ENCODE results near the gene ATAD1.

- TF ChIP-seq YY1 (IDR thresholded peaks at IDR 0.05; ENCODE audit: low read depth) (no peak), TAF1 (IDR thresholded peaks at IDR 0.05; ENCODE audit: low read depth) (no peak), RAD21 (IDR thresholded peaks at IDR 0.05; ENCODE audit: low read depth) (no peak), FOXM1 (IDR thresholded peaks at IDR 0.05; ENCODE audit: borderline replicate concordance, low read depth) (no peak), ZBTB7A (IDR thresholded peaks at IDR 0.05; ENCODE audit: low read depth) (no peak), EGR1 (IDR thresholded peaks at IDR 0.05) (no peak), TEAD4 (IDR thresholded peaks at IDR 0.05) (no peak)
Measured at GRCh38 chr10:87841186-87841585, 23.2 kb upstream of the ATAD1 start.

All from Ishikawa (cell line).